OCI-LY7 (cell line): ENCODE measurements around the gene SSB.

Experiments
- EZH2phosphoT487 ChIP-seq: fragments of 200-600 bp; sonication (generic); IDR thresholded peaks from 2 replicates; pipeline ENCODE4 v1.6.1; 2018; ENCODE audit warnings: low read depth, borderline replicate concordance, mild to moderate bottlenecking, mixed run types, antibody characterized with exemption, low read length, moderate library complexity, mixed read lengths
- TF ChIP-seq, protein P1 (sequence below): fragments of 200-600 bp; sonication (generic); conservative IDR thresholded peaks from 2 replicates; pipeline ENCODE4 v1.5.1; 2014; ENCODE audit warnings: mild to moderate bottlenecking, antibody characterized with exemption, low read length, moderate library complexity, mixed read lengths

DNA sequence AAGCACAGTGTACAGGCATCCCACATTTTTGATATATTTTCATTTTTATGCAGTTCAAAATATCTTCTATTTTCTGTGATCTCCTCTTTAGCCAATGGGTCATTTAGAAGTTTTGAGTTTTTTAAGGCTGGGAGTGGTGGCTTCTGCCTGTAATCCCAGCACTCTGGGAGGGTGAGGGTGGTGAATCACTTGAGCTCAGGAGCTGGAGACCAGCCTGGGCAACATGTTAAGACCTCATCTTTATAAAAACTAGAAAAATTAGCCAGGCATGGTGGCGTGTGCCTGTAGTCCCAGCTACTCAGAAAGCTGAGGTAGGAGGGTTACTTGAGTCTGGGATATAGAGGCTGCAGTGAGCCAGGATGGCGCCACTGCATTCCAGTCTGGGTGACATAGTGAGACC is 46.3 kb downstream of the SSB start:
- TF ChIP-seq, protein P1, sequence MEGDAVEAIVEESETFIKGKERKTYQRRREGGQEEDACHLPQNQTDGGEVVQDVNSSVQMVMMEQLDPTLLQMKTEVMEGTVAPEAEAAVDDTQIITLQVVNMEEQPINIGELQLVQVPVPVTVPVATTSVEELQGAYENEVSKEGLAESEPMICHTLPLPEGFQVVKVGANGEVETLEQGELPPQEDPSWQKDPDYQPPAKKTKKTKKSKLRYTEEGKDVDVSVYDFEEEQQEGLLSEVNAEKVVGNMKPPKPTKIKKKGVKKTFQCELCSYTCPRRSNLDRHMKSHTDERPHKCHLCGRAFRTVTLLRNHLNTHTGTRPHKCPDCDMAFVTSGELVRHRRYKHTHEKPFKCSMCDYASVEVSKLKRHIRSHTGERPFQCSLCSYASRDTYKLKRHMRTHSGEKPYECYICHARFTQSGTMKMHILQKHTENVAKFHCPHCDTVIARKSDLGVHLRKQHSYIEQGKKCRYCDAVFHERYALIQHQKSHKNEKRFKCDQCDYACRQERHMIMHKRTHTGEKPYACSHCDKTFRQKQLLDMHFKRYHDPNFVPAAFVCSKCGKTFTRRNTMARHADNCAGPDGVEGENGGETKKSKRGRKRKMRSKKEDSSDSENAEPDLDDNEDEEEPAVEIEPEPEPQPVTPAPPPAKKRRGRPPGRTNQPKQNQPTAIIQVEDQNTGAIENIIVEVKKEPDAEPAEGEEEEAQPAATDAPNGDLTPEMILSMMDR: no peak
- no peak for TF ChIP-seq EZH2phosphoT487
